GM12801 (cell line): Measurements from ENCODE around the gene NPHS2.

Source experiments
- TF ChIP-seq, protein P1 (sequence below): IDR thresholded peaks from one replicate; pipeline ENCODE4 v1.5.1; 2011; ENCODE audit warnings: control low read depth; ENCODE audit not compliant: insufficient read length; ENCODE audit errors: extremely low read depth

NPHS2 gene

DNA sequence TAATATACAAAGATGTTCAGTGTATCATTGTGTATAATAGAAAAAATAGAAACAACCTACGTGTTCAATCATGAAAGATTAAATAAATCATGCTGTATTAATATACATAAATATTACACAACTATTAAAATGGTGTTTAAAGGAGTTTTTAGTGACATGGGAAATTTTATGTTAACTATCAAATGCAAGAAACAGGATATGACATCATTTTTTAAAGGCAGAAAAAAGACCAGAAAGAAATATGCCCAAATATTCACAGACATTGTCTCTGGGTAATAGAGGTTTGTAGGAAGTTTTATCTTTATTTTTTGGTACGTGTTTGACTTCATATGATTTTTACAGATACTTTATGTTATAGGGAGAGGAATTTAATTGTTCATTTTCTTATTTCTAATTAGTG, 34.0 kb downstream of the NPHS2 start:
- TF ChIP-seq, protein P1, sequence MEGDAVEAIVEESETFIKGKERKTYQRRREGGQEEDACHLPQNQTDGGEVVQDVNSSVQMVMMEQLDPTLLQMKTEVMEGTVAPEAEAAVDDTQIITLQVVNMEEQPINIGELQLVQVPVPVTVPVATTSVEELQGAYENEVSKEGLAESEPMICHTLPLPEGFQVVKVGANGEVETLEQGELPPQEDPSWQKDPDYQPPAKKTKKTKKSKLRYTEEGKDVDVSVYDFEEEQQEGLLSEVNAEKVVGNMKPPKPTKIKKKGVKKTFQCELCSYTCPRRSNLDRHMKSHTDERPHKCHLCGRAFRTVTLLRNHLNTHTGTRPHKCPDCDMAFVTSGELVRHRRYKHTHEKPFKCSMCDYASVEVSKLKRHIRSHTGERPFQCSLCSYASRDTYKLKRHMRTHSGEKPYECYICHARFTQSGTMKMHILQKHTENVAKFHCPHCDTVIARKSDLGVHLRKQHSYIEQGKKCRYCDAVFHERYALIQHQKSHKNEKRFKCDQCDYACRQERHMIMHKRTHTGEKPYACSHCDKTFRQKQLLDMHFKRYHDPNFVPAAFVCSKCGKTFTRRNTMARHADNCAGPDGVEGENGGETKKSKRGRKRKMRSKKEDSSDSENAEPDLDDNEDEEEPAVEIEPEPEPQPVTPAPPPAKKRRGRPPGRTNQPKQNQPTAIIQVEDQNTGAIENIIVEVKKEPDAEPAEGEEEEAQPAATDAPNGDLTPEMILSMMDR = no peak

DNA sequence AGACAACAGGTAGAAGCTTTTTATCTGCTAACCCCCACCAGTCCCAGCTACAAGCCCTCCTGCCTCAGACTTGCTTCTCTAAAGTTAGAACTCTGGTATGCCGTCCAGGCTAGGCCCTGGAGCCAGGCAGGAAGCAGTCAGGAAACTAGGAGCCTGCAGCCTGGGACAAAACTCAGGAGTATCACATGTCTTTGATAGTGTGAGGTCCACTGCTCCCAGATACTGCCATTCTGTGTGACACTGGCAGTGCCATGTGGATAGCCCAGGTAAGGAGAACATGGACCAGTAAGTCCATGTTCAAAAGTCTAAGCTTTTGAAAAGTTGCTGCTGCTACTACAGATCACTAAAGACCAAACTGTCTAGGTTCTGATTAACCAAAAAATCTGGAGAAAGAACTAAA, 45.4 kb downstream of the NPHS2 start:
- TF ChIP-seq, protein P1 = no peak

DNA sequence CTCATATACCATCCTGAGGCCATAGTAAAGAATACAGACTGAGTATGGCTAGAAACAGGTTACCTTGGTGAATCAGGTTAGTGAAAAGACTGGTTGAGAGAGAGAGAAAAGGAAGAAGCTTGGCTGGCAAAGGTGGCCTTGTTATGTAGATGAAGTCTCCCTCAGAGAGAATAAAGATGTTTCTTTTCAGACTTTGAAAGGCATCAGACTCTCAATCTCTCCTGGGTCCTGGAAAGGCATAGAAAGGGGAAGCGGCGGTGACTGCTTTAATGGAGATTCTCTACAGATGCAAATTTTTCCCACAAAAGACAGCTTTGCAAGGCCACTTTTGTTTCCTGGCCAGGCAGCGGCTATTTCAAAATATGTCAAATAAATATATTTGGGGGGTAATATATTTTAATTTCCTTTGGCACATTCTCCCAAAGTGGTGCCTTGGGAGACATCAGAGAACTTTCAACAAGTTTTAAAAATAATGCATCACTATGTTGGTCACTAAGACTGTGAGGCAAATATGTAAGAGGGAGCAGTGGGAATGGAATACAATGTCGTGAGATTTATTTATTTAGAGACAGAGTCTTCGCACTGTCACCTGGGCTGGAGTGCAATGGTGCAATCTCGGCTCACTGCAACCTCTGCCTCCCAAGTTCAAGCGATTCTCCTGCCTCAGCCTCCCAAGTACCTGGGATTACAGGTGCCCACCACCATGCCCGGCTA, 46.1 kb downstream of the NPHS2 start:
- TF ChIP-seq, protein P1 = no peak

DNA sequence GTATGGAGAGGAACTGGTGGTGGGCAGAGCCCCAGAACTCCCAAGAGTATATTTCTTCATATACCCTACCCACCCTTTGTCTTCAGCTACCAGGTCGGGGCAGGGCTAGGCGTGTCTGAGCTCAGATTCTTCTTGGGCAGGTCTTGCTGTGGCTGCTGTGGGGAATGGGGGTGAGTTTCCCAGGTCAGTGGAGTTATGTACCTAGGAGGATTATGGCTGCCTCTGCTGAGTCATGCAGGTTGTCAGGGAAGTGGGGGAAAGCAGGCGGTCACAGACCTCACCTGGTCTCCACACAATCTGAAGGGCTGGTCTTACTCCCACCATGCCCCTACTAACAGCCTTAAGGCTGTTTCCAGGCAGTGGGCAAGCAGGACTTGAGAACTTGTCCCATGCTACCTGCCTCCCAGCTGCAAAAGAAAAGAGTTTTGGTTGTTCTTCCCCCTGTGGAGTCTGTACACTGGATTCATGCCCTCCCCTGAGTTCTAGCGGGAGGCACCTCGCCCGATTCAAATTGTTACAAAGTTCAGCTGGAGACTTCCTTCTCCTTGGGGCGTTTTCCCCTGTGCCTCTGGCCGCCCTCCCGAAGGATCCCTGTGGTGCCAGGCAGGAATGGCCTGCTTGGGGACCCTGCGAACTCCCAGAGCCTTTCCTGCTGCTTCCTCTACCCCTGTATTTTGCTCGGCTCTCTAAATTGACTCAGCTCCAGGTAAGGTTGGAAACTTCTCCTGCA, 58.6 kb downstream of the NPHS2 start:
- TF ChIP-seq, protein P1 = no peak

DNA sequence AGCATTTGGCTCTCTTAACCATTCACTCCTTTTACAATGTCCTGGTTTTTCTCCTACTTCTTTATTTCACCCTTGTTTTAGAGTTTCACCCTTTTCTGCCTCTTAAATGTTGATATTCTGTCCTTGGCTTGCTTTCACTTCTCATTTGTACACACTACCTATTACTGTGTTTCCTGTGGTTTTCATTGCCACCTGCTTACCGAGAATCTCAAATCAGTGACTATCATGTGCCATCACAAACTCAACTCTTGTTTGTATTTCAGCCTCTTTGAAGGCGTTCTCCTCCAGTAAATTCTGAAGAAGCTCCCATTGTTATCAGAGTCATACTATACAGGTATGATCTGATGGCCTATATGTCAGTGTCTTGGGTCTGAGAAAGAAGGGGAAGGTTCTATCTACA, 65.7 kb downstream of the NPHS2 start:
- TF ChIP-seq, protein P1 = no peak

DNA sequence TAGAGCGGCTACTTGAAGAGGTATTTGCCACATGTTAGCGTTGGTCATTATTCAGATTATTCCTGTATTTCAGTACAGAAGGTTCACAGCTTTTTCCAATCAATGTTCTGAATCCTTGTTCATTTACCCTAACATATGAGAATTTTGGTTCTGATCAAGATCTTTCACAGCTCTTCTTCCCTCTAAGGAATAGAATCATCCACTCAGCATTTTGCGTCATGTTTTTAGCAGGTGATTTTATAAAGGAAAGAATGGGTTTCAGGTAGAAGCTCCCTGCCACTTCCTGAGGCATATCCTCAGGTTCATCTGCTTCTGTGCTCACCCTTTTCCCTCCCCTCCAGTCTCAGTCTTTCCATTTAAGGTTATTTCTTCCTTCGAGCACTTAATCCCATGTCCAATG, 66.4 kb downstream of the NPHS2 start:
- TF ChIP-seq, protein P1 = no peak

DNA sequence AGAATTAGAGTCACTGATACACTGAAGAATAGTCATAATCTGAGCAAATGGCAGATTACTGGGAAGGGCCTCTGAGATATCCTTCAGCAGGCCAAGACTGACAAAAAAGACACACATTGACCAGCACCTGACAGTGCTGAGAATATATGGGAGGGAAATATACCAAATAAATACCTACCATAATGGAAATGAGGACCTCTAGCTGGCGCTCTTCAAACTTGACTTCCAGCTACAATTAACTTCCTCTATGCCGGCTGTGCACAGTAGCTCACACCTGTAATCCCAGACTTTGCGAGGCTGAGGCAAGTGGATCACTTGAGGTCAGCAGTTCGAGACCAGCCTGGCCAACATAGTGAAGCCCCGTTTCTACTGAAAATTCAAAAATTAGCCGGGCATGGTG, 69.5 kb downstream of the NPHS2 start:
- TF ChIP-seq, protein P1 = no peak
